OCI-LY1 (cell line): ENCODE results near the gene CCDC192.

ENCODE experiments used
- EZH2 ChIP-seq: fragments of 200-600 bp; sonication (generic), shearing (Covaris generic); IDR thresholded peaks from 2 replicates; pipeline ENCODE4 v1.8.0; 2017; ENCODE audit warnings: borderline replicate concordance, mixed run types, mild to moderate bottlenecking, antibody characterized with exemption, low read length, moderate library complexity, mixed read lengths
- TF ChIP-seq, protein P1 (sequence below): fragments of 200-600 bp; sonication (generic), shearing (Covaris generic); IDR thresholded peaks from 2 replicates; pipeline ENCODE4 v1.5.1; 2017; ENCODE audit warnings: mild to moderate bottlenecking, antibody characterized with exemption, low read length, moderate library complexity, mixed read lengths

DNA sequence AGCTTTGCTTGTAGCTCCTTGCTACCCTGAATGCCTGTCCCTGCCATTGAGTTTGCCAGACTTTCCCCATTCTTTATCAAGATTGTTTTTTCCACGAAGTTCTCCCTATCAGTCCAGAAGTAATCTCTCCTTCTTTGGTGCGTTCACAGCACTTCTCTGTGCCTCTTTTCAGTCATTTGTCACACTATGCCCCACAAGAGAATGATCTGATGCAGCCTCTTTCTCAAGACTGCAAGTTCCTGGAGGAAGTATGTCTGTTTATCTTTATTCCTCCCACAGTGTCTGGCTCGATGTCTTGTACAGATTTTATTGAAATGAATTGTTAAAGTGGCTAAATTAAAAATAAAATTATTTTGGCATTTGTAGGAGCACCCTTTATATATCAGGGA lies 99.3 kb downstream of the CCDC192 start:
- TF ChIP-seq, protein P1, sequence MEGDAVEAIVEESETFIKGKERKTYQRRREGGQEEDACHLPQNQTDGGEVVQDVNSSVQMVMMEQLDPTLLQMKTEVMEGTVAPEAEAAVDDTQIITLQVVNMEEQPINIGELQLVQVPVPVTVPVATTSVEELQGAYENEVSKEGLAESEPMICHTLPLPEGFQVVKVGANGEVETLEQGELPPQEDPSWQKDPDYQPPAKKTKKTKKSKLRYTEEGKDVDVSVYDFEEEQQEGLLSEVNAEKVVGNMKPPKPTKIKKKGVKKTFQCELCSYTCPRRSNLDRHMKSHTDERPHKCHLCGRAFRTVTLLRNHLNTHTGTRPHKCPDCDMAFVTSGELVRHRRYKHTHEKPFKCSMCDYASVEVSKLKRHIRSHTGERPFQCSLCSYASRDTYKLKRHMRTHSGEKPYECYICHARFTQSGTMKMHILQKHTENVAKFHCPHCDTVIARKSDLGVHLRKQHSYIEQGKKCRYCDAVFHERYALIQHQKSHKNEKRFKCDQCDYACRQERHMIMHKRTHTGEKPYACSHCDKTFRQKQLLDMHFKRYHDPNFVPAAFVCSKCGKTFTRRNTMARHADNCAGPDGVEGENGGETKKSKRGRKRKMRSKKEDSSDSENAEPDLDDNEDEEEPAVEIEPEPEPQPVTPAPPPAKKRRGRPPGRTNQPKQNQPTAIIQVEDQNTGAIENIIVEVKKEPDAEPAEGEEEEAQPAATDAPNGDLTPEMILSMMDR, result no peak
- no peak for TF ChIP-seq EZH2
